ENCODE data around the gene LHX6. TPM values are rescaled to one million over a fixed set of nuclear protein-coding genes. Genes with fewer than 3 reads are reported as not detected.
A peak's percentile ranks its signal among the peaks of the same experiment; 100 is the strongest.

The LHX6 gene
- total and polyA plus RNA-seq, 2 donors (not counting 1 experiment from before 2014, with no cell fraction given), result 0.09 TPM; not detected in 1

GRCh38 chr9:122218935-122219855 lies 9.6 kb downstream of the LHX6 start:
- Histone ChIP-seq H3K36me3 (ENCODE audit: control insufficient read depth, insufficient read depth, low read length) (no peaks in the 10 kb centered on the region), H3K79me2 (ENCODE audit: control insufficient read depth, insufficient read depth, low read length) (no peaks in the 10 kb centered on the region), H3K4me1 (ENCODE audit: control insufficient read depth, extremely low read depth, insufficient read depth, low read length) (peaks cover 2% of the 10 kb centered on the region), H3K9me3 (ENCODE audit: control insufficient read depth, insufficient read depth, low read depth, low read length) (no peaks in the 10 kb centered on the region), H4K20me1 (ENCODE audit: control insufficient read depth, extremely low read depth, insufficient read depth, low read length) (no peaks in the 10 kb centered on the region), H3K27ac (ENCODE audit: insufficient read depth, low read length) (no peak overlapping the region), H3K27me3 (ENCODE audit: control insufficient read depth, insufficient read depth, low read length) (peaks cover 88% of the 10 kb centered on the region), H3K4me3 (replicated peaks in 1 of 4; ENCODE audit: control extremely low read depth in 1 of 4, insufficient read depth in 1 of 4, low read depth in 3 of 4, low read length in 4 of 4) (no peak overlapping the region), H2AFZ (ENCODE audit: low read length) (no peak overlapping the region), H3K4me2 (ENCODE audit: extremely low read depth, insufficient read depth, low read length) (no peak overlapping the region), H3K9ac (ENCODE audit: insufficient read depth, low read length) (no peak overlapping the region)
- DNase-seq (ENCODE audit: low read depth in 2 of 2), result peak in 1 of 2 donors; percentile 36
- TF ChIP-seq CTCF (conservative IDR thresholded peaks at IDR 0.05 in 1 of 2, IDR thresholded peaks at IDR 0.05 in 1 of 2; ENCODE audit: low read depth in 1 of 2, low read length in 2 of 2) (no peak), EZH2 (IDR thresholded peaks at IDR 0.05; ENCODE audit: low read length, missing control alignments) (no peak)

- Histone ChIP-seq H3K9ac (ENCODE audit: insufficient read depth, low read length) (no peak overlapping the region), H3K4me3 (replicated peaks in 1 of 4; ENCODE audit: control extremely low read depth in 1 of 4, insufficient read depth in 1 of 4, low read depth in 3 of 4, low read length in 4 of 4) (no peak overlapping the region), H3K27ac (ENCODE audit: insufficient read depth, low read length) (no peak overlapping the region), H2AFZ (ENCODE audit: low read length) (no peak overlapping the region), H3K4me2 (ENCODE audit: extremely low read depth, insufficient read depth, low read length) (no peak overlapping the region), H3K9me3 (ENCODE audit: control insufficient read depth, insufficient read depth, low read depth, low read length) (no peaks in the 10 kb centered on the region), H3K36me3 (ENCODE audit: control insufficient read depth, insufficient read depth, low read length) (no peaks in the 10 kb centered on the region), H3K4me1 (ENCODE audit: control insufficient read depth, extremely low read depth, insufficient read depth, low read length) (peaks cover 2% of the 10 kb centered on the region), H4K20me1 (ENCODE audit: control insufficient read depth, extremely low read depth, insufficient read depth, low read length) (no peaks in the 10 kb centered on the region), H3K79me2 (ENCODE audit: control insufficient read depth, insufficient read depth, low read length) (no peaks in the 10 kb centered on the region), H3K27me3 (ENCODE audit: control insufficient read depth, insufficient read depth, low read length) (peaks cover 86% of the 10 kb centered on the region)
- no peak for TF ChIP-seq CTCF (conservative IDR thresholded peaks at IDR 0.05 in 1 of 2, IDR thresholded peaks at IDR 0.05 in 1 of 2; ENCODE audit: low read depth in 1 of 2, low read length in 2 of 2)
- TF ChIP-seq EZH2 (IDR thresholded peaks at IDR 0.05; ENCODE audit: low read length, missing control alignments), result peak; percentile 21
- no peak for DNase-seq (ENCODE audit: low read depth in 2 of 2)
Observed at GRCh38 chr9:122218071-122218934, 10.5 kb downstream of the LHX6 start.

GRCh38 chr9:122217640-122218039 lies 11.1 kb downstream of the LHX6 start:
- DNase-seq (ENCODE audit: low read depth in 2 of 2), result no peak
- Histone ChIP-seq H3K4me2 (ENCODE audit: extremely low read depth, insufficient read depth, low read length) (no peak overlapping the region), H2AFZ (ENCODE audit: low read length) (no peak overlapping the region), H3K79me2 (ENCODE audit: control insufficient read depth, insufficient read depth, low read length) (no peaks in the 10 kb centered on the region), H3K27me3 (ENCODE audit: control insufficient read depth, insufficient read depth, low read length) (peaks cover 88% of the 10 kb centered on the region), H3K9ac (ENCODE audit: insufficient read depth, low read length) (no peak overlapping the region), H3K9me3 (ENCODE audit: control insufficient read depth, insufficient read depth, low read depth, low read length) (no peaks in the 10 kb centered on the region), H4K20me1 (ENCODE audit: control insufficient read depth, extremely low read depth, insufficient read depth, low read length) (no peaks in the 10 kb centered on the region), H3K4me3 (replicated peaks in 1 of 4; ENCODE audit: control extremely low read depth in 1 of 4, insufficient read depth in 1 of 4, low read depth in 3 of 4, low read length in 4 of 4) (no peak overlapping the region), H3K27ac (ENCODE audit: insufficient read depth, low read length) (no peak overlapping the region), H3K36me3 (ENCODE audit: control insufficient read depth, insufficient read depth, low read length) (no peaks in the 10 kb centered on the region), H3K4me1 (ENCODE audit: control insufficient read depth, extremely low read depth, insufficient read depth, low read length) (peaks cover 2% of the 10 kb centered on the region)
- TF ChIP-seq EZH2 (IDR thresholded peaks at IDR 0.05; ENCODE audit: low read length, missing control alignments), result no peak
- TF ChIP-seq CTCF (conservative IDR thresholded peaks at IDR 0.05 in 1 of 2, IDR thresholded peaks at IDR 0.05 in 1 of 2; ENCODE audit: low read depth in 1 of 2, low read length in 2 of 2), result no peak

All from fibroblast of lung (primary cell).